Neural cell (in vitro differentiated cells): Measurements from ENCODE around the gene FTSJ3.

Experiments
- EP300 ChIP-seq: fragments of 450-650 bp; conservative IDR thresholded peaks from 2 replicates; pipeline ENCODE4 v1.6.1; 2014; ENCODE audit warnings: antibody characterized with exemption, mild to moderate bottlenecking, moderate library complexity; ENCODE audit not compliant: poor library complexity, severe bottlenecking
- TF ChIP-seq, protein P1 (sequence below): fragments of 450-650 bp; IDR thresholded peaks from 2 replicates; pipeline ENCODE4 v1.5.1; 2014; ENCODE audit warnings: antibody characterized with exemption, mild to moderate bottlenecking, moderate library complexity; ENCODE audit not compliant: poor library complexity, severe bottlenecking

GRCh38 chr17:63828936-63829335 lies 1.5 kb upstream of the FTSJ3 start:
- TF ChIP-seq, protein P1, sequence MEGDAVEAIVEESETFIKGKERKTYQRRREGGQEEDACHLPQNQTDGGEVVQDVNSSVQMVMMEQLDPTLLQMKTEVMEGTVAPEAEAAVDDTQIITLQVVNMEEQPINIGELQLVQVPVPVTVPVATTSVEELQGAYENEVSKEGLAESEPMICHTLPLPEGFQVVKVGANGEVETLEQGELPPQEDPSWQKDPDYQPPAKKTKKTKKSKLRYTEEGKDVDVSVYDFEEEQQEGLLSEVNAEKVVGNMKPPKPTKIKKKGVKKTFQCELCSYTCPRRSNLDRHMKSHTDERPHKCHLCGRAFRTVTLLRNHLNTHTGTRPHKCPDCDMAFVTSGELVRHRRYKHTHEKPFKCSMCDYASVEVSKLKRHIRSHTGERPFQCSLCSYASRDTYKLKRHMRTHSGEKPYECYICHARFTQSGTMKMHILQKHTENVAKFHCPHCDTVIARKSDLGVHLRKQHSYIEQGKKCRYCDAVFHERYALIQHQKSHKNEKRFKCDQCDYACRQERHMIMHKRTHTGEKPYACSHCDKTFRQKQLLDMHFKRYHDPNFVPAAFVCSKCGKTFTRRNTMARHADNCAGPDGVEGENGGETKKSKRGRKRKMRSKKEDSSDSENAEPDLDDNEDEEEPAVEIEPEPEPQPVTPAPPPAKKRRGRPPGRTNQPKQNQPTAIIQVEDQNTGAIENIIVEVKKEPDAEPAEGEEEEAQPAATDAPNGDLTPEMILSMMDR: no peak
- no peak for TF ChIP-seq EP300
